MM.1S (cell line): ENCODE results near the gene CDK8.

ENCODE experiments used
- EZH2phosphoT487 ChIP-seq: fragments of 300-600 bp; sonication (generic); IDR thresholded peaks from 2 replicates; pipeline ENCODE4 v1.6.1; 2018; ENCODE audit warnings: antibody characterized with exemption, low read length
- TF ChIP-seq, protein P1 (sequence below): fragments of 300-600 bp; sonication (generic); IDR thresholded peaks from 2 replicates; pipeline ENCODE4 v1.5.1; 2016; ENCODE audit warnings: antibody characterized with exemption, low read length, mixed read lengths

GRCh38 chr13:26445092-26445491 lies 191.2 kb downstream of the CDK8 start:
- TF ChIP-seq, protein P1, sequence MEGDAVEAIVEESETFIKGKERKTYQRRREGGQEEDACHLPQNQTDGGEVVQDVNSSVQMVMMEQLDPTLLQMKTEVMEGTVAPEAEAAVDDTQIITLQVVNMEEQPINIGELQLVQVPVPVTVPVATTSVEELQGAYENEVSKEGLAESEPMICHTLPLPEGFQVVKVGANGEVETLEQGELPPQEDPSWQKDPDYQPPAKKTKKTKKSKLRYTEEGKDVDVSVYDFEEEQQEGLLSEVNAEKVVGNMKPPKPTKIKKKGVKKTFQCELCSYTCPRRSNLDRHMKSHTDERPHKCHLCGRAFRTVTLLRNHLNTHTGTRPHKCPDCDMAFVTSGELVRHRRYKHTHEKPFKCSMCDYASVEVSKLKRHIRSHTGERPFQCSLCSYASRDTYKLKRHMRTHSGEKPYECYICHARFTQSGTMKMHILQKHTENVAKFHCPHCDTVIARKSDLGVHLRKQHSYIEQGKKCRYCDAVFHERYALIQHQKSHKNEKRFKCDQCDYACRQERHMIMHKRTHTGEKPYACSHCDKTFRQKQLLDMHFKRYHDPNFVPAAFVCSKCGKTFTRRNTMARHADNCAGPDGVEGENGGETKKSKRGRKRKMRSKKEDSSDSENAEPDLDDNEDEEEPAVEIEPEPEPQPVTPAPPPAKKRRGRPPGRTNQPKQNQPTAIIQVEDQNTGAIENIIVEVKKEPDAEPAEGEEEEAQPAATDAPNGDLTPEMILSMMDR, result no peak
- TF ChIP-seq EZH2phosphoT487, result no peak
